ENCODE measurements around the gene ST6GALNAC4.

The ST6GALNAC4 gene

DNA sequence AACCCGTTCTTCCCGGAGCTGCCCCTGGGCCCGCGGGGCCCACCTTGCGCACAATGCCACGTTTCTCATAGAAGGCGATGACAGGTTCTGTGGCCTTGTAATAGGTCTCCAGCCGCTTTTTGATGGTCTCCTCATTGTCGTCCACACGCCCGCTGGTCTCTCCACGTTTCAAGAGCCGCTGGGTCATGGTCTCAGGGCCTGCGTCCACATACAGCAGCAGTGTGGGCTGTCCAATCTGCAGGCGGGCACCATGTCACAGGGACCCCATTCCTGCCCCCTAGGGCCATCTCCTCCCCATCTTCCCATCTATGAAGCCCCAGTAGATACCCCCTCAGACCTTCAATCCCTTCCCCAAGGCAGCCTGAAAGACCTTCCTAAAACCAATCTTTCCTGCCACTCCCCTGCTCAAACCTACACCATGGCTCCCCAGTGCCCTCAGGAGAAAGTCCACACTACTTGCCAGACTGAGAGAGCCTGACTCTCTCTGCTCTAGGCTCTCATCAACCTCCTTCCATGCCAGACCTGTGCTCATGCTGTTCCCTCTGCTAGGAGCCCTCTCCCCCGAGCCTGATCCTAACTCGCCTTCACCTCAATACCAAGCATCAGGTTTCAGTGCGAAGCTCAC is 48.5 kb downstream of the ST6GALNAC4 start:
- DNase-seq, result no peak

DNA sequence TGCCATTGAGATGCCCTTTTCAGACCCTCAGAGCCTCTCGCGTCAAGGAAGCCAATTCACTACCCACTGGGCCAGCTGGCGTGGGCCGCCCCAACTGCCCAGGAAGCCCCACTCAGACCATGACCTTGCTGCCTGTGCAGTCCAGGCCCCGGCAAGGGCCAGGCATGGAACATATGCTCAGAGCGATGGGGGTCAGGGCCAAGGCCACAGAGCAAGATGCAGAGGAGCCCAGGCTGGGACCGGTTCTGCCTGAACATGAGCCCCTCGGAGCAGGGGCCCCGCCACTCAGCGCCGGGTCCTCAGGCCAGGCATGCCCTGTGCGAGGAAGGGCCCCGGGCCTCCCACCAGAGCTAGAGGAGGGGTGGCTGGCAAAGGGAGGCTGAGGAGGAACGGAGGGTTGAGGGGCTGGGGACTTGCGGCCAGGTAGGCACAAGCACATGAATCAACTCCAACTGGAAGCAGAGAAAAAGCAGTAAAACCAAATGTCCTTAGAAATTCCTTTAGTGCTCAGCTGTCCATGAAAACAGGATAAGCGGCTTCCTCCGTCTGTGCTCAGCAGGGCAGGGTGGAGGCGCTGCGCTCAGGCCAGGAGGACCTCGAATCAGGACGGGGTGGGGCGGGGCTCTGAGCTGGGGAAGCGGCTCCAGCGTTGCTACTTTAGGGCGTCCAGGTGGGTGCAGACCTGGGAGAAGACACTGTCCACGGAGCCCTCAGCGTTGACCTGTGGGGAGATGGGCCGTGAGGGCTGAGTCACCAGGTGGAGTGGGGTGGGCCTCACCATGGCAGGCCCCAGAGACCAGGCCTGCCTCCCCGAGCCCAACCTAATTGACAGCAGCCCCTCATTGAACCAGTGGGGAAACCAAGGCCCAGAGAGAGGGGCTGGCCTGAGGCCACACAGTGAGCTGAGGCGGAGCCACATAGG is 49.2 kb downstream of the ST6GALNAC4 start:
- DNase-seq, result no peak

DNA sequence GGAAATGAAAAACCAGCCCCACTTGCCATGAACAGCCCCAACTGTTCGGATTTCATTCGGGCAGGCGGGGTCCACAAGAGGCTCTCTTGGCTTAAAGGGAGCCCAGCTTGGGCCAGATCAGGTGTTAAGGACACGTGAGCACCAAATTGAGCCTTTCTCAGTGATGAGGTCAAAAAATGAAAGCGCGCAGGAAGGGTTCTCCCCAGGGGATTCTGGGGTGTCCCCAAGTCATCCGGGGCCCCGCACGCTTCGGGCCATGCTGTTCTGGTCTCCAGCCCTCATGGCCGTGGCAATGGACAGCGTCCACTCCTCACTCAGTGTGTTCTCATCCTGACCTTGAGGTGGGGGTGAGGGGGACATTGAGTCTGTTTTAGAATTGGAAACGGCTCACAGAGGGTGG is 50.3 kb downstream of the ST6GALNAC4 start:
- peak in 1 of 2 donors; percentile 25 for DNase-seq

DNA sequence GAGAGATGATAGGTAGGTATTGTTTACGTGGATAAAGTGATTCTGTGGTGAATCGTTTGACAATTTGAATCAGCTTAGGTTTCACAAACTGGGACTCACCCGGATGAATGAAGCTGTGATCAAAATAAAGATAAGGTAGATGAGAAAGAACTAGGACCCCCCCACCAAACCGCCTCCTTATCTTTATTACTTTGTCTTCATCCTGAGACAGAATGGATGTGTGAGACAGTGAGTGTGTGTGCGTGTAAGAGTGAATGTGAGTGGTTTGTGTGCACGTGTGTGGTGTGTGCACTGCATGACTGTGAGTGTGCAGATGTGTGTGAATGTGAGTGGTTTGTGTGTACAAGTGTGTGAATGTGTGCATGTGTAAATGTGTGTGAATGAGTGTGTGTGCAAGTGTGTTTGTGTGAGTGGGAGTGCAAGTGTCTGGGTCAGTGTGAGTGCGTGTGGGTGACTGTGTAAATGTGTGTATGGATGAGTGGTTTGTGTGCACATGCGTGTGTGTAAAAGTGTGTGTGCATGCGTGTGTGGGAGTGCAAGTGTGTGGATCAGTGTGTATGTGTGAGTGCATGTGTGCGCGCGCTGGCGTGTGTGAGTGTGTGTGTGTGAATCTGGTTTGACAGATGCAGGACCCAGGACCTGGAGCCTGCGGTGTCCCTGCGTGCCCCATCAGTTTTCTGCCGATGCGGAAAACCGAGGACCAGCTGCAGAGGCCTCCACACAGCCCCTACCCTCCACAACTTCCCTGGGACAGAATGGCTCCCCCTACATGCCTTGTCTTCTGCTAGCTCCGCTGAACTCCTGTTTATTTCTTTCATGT is 51.0 kb downstream of the ST6GALNAC4 start:
- peak in 1 of 2 donors; percentile 25 for DNase-seq

DNA sequence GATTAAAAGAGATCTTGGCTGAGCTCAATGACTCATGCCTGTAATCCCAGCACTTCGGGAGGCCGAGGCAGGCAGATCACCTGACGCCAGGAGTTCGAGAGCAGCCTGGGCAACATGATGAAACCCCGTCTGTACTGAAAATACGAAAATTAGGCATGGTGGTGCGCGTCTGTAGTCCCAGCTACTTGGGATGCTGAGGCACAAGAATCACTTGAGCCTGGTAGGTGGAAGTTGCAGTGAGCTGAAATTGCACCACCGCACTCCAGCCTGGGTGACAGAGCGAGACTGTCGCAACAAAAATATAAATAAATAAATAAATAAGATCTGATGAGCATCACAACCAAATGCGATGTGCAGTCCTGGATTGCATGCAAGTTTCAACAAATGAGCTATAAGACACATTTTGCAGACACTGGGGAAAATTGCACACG is 53.6 kb downstream of the ST6GALNAC4 start:
- peak in 1 of 2 donors; percentile 41 for DNase-seq

DNA sequence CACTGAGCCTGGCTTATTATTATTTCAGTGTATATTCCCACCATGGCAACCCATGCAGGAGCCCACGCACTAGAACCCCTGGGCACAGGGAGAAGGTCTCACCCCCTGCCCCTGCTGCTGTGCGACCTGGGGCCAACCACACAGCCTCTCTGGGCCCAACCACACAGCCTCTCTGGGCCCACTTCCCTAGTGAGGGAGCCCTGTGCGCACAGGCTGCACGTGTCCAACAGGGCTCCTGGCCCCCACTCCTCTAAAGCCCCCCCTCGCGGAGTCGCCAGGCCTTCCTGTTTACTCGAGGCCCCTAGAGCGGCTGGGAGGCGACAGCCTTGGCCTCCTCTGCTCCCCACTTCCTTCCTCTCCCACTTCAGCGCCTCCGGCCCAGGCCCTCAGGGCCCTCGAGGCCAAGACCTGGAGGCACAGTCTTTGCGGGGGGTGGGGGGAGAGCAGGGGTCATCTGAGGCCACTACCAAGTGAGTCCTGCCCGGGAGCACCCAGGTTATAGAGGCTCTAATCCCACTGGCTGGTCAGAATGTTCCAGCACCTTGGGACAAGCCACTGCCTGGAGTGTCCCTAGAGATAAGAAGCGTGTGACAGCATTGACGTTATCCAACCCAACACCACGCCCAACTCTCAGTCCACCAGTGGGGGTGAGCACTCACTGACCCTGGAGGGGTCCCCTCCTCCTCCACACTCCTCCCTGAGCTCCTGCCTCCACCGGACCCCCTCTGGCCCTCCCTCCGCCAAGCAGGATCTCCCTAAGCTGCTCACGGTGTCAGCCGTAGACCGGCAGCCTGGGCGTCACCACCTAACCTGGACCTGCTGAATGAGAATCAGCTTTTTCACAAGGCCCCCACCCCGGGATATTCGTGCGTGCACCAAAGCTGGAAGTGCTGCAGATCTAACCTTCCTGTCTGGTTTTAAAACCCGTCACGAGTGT is 54.5 kb downstream of the ST6GALNAC4 start:
- peak; percentile 63 to 80 for DNase-seq

DNA sequence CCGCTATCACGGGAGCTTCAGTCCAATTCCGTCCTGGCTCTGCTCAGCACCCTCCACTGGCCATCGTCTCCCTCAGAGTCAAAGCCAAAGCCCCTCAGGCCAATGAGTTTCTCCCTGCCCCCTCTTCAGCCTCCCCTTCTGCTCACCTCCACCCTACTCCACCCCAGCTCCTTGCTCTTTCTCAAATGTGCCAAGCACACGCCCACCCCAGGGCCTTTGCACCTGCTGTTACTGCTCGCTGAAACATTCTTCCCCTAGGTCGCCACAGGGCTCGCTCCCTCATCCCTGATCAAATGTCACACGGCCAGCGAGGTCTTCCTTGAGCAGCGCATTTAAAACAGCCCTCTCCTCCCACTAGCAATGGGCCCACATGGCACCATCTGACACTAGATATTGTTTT is 56.1 kb downstream of the ST6GALNAC4 start:
- DNase-seq, result no peak

DNA sequence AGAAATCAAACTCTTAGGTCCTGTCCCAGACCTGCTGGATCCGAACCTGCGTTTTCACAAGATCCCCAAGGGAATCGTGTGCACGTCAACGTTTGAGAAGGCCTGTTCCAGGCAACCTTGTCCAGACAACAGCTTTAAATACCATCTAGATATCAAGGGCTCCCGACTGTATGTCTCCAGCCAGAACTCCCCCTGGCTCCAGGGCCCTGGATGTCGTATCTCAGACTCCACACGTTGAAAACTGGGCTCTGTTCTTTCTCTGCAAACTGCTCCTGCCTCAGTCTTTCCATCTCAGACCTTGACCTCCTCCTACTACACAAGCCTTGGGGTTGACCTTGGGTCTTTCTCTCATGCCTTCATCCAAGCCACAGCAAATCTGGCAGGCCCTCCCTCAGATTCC is 56.6 kb downstream of the ST6GALNAC4 start:
- no peak for DNase-seq

DNA sequence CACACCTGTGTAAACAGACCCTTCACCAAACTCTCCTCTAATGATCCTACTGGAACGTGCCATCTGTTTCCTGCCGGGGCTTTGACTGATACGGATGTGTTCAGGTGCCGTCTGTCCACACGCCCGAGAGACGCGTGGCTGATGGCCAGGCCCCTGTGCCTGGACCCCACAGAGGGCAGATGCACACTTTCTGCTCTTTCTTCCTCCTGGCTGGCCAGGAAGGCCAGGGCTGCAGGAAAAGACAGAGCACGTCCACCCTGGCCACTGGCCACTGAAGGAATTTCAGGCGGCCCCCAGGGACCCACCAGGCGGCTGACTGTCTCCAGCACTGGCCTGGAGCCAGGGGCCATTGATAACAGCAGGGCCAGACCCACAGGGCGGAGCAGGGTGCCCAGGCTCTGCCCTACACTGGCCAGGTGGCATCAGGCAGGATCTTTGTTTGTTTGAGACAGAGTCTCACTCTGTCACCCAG is 58.8 kb downstream of the ST6GALNAC4 start:
- DNase-seq, result no peak

Data from CD4-positive, alpha-beta T cell treated with Interleukin-4 for 1 hour (primary cell).